Amygdala (tissue), 56 donors: Measurements from ENCODE around the gene EEFSEC.

Source experiments
- DNase-seq, 56 donors: peaks; one replicate each; lab custom pipeline; 2025; lab: John Stamatoyannopoulos, UW

EEFSEC gene

DNA sequence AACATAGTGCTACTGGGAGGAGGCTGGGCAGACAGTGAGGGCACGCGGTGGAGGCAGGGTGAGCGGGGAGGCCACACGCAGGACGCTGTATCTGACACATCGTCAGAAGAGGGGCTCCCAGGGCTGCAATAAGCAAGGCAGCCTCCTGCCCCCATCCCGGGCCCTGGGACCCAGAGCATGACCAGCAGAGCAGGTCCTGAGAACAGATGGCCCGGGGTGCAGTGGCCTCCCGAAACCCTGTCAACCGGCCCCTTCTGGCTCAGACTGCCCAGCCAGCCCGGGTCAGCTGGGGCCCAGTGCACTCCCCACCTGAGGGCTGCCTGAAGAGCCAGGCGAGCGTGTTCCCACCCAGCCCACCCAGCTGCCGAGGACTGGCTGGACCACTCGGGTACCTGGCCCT lies 276.0 kb downstream of the EEFSEC start:
- no peak for DNase-seq

DNA sequence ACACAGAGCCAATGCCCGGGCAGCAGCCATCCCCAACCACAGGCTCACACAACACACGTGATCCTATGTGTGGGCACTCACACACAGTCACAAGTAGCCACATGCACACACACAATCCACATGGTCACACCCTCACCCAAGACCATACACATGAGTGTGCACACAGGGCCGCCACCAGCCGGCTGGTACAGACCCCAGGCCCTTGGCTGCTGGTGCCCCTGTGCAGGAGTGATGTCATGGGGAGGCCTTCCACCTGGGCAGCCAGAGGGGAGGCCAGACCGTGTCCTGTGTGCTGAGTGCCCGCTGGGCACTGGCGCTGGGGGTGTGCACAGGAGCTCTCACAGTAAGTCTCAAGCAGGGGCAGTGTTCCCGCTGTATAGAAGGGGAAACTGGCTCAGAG lies 276.5 kb downstream of the EEFSEC start:
- DNase-seq = no peak

DNA sequence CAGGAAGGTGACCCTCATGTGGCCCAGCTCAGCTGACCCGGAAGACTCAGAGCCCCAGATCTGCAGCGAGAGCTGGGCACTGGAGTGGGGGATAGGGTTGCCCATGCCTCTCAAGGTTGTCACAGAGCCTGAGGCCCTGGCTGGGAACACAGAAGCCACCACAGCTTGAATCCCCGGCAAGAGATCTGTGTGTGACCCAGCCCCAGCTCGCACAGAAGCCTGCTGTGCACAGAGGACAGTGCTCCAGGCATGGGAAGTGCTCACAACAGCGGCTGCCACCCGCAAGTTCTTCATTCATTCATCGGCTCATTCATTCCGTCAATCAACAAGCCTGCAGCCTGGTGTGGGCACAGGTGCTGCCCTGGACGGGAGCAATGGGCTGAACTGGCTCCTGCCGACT lies 277.0 kb downstream of the EEFSEC start:
- DNase-seq = no peak

DNA sequence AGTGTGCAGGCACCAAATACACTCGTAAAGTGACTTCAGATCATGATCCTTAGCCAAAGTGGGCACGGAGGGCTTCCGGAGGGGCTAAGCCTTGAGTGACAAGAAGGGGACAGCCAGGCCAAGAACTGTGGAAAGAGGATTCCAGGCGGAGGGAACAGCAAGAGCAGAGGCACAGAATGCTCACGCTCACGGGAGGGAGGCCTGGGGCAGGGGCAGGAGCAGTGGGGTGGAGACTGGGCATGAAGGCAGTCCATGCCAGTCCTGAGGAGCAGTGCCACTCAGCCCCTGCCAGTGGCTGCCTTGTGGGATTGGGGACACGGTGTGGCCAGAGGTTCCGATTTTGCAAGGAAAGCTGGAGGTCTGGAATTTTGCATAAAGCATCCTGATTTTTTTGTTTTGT lies 277.4 kb downstream of the EEFSEC start:
- DNase-seq = no peak

DNA sequence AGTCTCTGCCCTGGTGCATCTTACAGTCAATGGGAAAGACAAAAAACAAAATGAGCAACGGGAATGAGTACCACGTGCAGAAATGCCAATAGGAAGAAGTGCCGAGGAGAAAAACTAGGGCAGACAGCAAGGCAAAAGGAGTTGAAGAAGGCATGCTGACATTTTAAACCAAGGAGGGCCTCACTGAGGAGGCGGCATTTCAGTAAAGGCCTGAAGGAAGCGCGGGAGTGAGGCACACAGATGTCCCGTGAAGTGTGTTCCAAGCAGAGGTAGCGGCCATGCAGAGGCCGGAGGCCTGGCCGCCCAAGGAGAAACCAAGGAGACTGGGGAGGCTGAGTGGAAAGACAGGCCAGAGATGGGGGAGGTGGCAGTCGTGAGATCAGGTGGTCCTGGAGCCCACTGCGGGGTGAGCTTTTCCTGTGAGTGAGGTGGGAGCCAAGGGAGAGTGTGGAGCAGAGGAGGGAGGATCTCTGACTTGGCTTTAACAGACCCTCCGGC lies 278.6 kb downstream of the EEFSEC start:
- no peak for DNase-seq

DNA sequence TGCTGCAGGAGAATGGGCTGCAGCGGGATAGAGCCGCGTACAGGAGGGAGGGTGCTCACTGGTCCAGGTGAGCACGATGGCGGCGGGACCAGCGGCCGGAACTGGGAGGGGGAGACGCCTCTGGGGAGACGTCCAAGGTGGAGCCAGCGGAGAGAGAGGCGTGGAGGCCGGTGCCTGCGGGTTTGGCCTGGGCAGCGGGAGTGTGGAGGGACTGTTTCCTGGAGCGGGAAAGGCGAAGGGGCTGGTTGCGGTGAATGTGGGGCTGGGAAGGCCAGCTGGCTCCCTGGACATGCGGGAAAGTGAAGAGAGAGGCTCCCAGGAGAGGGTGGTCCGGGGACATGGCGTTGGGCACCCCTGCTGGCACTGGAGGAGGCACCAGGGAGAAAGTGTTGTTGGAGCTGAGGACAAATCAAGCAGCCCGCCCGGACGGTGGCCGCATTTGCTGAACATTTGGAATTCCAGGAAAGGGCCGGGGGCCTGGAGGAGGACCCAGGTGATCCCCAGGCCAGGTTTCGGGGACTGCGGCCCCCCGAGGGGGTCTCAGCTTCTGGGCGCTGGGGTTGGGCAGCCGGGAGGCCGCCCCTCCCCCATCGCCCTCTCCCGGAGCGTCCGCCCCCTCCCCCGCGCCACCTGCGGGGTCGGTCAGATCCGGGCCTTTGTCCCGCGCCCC lies 279.2 kb downstream of the EEFSEC start:
- DNase-seq = no peak

DNA sequence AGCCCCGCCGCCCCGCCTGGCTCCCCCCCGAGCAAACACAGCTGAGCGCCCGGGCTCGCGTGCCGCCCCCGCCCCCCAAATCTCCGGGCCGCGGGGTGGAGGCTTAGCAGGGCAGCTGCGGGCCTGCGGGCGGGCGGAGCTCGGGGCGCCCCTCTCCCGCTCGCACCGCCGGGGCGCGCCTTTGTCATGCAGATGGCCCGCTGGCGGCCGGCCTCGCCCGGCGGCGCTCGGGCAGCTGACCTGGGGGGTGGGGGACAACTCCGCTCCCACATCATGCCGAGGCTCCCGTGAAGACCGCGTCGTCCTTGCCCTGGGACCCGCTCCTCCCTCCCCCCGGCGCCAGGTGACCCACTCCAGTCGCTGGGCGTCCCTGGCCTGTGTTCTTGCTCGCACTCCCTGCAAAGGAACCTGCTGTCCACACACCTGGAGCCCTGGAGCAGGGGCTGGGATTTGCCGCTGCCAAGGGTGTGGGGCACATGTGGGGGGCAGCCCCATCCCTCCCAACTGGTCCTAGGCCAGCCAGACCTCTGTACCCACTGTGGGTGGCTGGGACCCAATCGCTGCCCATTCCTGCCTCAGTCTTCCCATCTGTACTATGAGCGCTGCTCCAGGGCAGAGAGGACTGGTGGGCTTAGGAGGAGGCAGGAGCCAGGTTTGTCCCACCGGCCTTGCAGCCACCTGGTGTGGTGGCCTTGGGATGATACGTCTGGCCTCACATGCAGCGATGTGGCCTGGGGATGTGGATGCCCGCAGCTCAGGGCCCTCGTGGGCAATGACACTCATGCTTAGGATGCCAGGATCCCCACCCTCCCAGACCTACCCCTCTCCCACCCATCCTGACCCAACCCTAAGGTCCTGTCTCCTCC lies 279.9 kb downstream of the EEFSEC start:
- DNase-seq = no peak

DNA sequence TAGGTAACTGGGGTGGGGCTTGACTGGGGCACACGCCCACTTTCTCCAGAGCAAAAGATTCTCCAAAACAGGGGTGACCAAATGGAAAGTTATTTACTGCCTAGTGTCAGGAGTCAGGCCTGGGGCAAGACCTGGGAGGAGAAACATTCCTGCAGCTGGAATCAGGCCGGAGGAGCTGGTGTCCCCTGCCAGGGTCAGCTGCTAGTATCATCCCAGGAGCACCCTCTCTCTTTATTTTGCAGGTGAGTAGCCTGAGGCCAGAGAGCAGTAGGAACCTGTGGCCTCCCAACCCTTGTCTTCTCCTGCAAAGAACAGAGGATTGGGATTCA lies 280.5 kb downstream of the EEFSEC start:
- no peak for DNase-seq

DNA sequence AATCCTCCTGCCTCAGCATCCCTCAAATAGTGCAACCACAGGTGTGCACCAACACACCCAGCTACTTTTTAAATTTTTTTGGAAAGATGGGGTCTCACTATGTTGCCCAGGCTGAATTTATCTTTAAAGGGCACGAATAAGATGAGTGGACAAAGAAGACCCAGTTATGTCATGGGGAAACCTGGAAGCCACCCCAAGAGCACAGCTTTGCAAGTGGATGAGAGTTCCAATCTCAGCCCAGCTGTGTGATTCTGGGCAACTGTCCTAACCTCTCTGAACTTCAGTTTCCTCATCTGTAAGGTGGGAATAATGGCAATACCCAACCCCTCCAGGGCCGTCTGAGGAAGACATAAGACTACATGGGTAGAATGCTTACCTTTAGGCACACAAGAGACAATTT lies 281.2 kb downstream of the EEFSEC start:
- DNase-seq = no peak

DNA sequence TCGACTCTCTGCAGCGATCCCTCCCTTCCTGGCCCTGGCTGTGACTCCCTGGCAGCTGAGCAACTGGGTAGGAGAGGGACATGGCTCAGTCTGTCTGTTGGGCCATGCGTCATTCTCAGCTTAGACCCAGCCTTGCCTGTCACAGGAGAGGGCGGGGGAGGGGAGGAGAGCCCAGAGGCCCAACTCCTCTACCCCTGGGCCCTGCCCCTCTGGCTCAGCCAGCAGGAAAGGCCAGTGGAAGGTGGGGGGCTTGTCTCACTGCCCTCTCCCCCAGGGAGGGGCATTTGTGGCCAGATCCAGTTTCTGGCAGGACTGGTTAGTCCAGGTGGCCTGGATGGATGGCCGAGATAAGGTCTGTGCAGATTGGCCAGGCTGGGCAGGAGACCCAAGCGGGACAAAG lies 281.8 kb downstream of the EEFSEC start:
- DNase-seq = no peak

DNA sequence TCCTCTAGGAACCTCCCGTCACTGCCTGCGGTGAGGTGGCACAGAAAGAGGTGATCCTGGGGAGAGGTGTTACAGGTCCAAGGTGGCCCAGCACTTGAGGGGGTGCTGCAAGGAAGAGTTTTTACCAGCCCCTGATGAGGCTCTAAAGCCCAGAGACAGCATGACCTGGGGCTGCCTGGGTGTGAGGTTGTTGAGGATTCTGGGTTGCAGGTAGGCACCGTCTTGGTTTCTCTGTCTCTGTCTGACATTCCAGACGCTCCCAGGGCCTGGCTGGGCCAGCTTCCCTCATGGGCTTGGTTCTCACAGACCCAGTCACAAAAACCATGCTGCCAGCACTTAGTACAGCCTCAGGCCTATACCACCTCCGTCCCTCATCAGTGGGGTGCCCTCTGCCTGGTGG lies 282.3 kb downstream of the EEFSEC start:
- DNase-seq = no peak

DNA sequence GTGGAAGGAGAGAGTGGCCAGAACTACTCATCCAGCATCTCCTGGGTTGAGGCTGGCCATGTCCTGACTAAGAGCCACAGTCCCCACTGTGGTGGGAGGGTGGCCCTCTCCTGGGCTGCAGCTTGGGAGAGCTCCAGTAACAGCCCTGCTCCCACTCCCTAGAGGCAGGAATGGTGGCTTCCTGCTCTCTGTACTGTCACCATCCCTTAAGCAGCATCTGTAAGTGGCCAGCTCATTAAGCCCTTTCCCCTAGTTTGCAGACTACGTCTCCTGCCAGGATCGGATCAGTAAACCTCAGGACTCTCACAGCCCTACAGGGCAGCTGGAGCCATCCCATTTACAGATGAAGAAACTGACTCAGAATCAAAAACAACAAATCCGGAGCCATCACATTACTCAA lies 282.9 kb downstream of the EEFSEC start:
- no peak for DNase-seq

DNA sequence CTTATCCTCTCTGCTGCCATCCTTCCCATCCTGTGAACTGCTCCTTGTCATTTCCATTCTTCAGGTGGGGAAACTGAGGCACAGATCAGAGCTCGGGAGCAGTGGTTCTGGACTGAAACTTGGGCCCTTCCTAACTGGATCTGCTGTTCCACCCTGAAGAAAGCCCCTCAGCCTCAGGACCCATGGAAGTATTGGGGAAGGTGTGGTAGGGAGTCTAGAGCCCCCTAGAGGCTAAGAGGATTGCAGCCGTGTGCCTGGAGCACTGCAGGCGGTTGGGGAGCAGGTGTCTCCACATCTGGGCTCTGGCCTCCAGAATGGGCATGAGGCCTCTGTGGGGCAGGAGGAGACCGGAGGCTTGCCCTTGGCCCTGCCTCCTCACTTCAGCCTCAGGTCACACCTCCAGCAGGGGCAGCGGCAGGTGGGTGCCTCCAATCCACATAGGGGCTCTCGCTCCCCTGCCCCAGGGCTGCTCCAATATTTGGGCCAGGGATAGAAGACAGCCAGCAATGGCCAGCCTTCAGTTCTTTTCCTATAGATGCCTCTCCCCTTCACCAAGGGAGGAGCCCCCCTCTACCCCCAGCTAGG lies 285.3 kb downstream of the EEFSEC start:
- no peak for DNase-seq

DNA sequence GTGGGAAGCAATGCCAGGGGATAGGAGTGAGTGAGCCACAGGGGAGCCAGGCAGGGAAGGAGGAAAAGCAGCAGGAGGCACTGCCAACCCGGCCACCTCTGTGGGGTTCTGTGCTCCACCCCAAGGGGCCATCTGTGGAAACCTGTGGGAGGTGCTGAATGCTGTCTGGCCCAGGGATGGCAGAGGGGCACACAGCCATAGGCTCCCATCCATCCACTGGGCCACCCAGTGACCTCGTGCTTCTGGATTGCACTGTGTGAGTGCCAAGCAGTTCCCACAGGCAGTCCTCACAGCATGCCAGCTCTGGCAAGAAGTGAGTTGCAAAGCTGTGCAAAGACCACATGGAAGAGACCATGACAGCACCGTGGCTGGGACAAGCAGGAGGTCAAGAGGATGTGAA lies 285.9 kb downstream of the EEFSEC start:
- DNase-seq = no peak

DNA sequence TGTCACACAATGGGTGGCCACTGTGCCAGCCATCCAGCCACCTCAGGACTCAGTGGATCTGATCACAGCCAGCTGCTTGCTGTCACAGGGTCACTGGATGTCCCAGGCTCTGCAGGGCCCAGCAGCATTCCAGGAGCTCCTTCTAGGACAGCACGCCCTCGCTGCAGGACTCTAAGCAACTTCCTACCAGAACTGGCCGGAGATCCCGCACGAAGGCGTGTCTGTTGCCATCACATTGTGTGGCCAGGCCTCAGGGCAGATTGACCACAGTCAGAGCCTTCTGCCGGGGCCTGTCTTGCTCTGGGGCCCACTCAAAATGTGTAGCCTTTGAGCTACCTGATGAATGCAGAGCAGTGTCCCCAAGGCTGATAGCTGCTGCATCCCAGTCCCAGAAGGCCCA lies 288.8 kb downstream of the EEFSEC start:
- DNase-seq = no peak

DNA sequence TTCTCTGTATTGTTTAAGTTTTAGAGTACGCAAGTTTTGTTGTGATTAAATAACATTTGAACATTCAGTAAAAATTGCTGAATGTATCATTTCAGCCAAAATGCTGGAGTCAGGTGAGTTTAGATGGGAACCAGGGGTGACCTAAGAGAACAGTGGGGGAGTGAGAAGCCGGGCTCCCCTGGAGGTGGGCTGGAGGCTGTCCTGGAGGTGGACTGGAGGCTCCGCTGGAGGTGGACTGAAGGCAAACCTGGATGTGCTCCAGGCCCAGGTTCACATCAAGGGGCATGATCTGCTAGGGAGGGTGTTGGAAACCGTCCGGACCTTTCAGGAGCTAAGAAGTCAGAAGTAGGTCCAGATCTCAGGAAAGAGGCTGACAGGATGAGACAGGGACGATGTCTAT lies 289.7 kb downstream of the EEFSEC start:
- DNase-seq = no peak

DNA sequence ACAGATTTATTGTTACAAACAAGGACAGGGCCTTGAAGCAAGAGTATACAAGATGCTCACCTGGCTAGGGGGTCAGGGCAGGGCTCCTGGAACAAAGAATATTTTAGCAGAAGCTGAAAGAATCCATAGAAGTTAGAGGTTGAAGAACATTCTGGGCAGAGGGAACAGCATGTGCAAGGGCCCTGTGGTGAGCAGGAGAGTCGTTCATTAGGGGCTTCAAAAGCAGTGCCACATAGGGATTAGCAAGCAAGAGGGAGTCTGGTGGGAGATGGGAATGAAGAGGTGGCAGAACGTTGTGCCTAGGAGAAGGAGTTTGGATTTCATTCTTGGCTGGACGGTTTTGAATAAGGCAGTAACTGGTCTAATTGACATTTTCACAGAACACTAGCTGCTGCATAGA lies 290.5 kb downstream of the EEFSEC start:
- DNase-seq = no peak

DNA sequence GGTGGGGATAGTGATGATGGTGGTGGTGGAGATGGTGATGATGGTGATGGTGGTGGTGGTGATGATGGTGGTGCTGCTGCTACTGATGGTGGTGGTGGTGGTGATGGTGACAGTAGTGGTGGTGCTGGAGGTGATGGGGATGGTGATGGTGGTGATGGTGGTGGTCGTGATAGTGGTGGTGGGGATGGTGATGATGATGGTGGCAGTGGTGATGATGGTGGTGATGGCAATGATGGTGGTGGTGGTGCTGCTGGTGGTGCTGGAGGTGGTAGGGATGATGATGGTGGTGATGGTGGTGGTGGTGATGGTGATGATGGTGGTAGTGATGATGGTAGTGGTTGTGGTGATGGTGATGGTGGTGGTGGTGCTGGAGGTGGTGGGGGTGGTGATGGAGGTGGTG lies 292.1 kb downstream of the EEFSEC start:
- no peak for DNase-seq

DNA sequence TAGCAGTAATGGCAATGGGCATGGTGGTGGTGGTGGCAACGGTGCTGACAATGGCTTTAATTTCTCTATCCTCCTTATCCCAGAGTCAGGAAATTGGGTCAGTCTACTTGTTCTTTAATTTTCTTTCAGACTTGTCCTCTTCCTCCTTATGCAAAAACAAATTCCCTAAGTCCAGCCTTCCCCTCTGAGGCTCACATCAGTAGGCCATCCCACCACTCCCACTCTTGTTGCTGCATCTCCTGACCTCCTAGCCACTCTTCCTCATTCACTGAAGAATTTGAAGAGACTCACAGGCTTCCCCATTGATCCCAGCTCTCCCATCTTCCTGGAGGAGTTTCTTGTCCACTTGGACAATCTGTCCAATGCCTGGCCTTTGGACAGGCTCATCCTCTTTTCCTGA lies 293.5 kb downstream of the EEFSEC start:
- no peak for DNase-seq

DNA sequence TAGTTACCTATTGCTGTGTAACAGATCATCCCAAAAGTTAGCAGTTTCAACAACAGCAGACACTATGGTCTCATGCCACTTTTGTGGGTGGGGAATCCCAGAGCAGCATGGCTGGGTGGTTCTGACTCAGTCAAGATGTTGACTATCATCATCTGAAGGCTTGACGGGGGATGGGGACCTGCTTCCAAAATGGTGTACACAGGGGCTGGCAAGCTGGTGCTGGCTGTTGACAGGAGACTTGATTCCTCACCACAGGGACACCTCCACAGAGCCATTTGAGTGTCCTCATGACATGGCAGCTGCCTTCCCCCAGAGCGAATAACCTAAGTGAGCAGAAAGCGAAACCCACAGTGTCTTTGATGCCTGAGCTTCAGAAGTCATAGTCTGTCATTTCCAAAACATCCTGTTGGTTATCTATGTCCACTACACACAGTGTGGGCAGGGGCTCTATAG lies 294.3 kb downstream of the EEFSEC start:
- DNase-seq = no peak

DNA sequence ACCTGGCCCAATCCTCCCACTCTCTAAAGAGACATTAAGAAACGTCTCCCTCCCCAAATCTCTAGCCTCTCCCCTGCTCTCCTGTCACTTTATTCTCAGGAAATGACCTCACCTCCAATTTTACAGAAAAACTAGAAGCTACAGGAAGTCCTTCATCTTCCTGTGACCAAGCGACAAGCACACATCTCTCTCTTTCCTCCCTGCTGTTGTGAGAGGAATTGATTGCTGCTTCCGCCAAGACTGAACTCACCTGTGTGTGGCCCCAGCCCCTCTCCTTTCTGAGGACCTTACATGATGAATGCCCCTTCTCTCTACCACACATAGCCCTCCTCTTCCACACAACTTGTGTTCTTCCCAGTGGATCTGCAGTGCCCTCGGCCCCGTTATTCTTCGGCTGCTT lies 295.2 kb downstream of the EEFSEC start:
- DNase-seq = no peak

DNA sequence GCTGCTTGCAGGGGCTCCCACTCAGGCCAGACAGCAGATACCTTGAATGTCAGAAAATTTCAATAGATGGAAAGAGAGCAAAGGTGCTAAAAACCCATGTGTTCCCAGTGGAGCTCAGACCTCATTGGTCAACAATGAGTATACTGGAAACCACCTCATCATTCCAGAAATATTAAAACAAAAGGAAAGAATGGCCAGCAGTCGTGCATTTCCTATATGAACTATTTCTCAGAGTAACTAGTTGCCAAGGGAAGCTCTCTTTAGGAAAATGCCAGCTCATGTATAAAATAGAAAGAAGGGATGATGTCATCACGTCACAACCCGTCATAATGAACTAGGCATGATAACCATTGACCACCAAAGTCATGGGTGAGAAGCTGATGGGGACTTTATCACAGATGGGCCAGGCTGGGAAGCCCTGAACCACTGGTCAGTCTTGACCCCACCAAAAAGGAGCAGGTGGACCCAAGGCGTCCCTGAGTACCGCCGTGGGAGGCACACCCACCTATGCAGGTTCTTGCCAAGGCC lies 295.9 kb downstream of the EEFSEC start:
- no peak for DNase-seq
